ENCODE results near the gene PTPRO.

GRCh38 chr12:15411842-15412241 lies 89.5 kb downstream of the PTPRO start:
- TF ChIP-seq CTCF (IDR thresholded peaks at IDR 0.05) (no peak), POLR2A (IDR thresholded peaks at IDR 0.05) (no peak)

All from Peyer's patch (tissue), 4 donors.